ENCODE measurements around the gene EPHA2.
"Not testable (repeated sequence)": the region's sequence is repeated elsewhere in the genome, so short reads cannot be mapped to it uniquely, and the experiment has no call there.

The EPHA2 gene

GRCh38 chr1:16119504-16119903, 36.4 kb downstream of the EPHA2 start:
- no peak for DNase-seq (ENCODE audit: low spot score)

GRCh38 chr1:16118706-16119105, 37.2 kb downstream of the EPHA2 start:
- DNase-seq (ENCODE audit: low spot score): no peak

GRCh38 chr1:16117936-16118335, 37.9 kb downstream of the EPHA2 start:
- no peak for DNase-seq (ENCODE audit: low spot score)

- DNase-seq (ENCODE audit: low spot score): no peak
Observed at GRCh38 chr1:16117369-16117768, 38.5 kb downstream of the EPHA2 start.

- DNase-seq (ENCODE audit: low spot score): no peak
Observed at GRCh38 chr1:16116625-16117024, 39.2 kb downstream of the EPHA2 start.

GRCh38 chr1:16116002-16116401, 39.9 kb downstream of the EPHA2 start:
- DNase-seq (ENCODE audit: low spot score): no peak

- no peak for DNase-seq (ENCODE audit: low spot score)
Observed at GRCh38 chr1:16115468-16115983, 40.3 kb downstream of the EPHA2 start.

- no peak for DNase-seq (ENCODE audit: low spot score)
Observed at GRCh38 chr1:16114527-16115467, 41.1 kb downstream of the EPHA2 start.

- DNase-seq (ENCODE audit: low spot score): peak; percentile 62
Observed at GRCh38 chr1:16112596-16113555, 43.0 kb downstream of the EPHA2 start.

GRCh38 chr1:16111771-16112595, 43.9 kb downstream of the EPHA2 start:
- DNase-seq (ENCODE audit: low spot score): peak; percentile 82

- DNase-seq (ENCODE audit: low spot score): no peak
Observed at GRCh38 chr1:16110884-16111283, 45.0 kb downstream of the EPHA2 start.

GRCh38 chr1:16110456-16110855, 45.4 kb downstream of the EPHA2 start:
- DNase-seq (ENCODE audit: low spot score): no peak

GRCh38 chr1:16109571-16109970, 46.3 kb downstream of the EPHA2 start:
- DNase-seq (ENCODE audit: low spot score): no peak

GRCh38 chr1:16107039-16107438, 48.8 kb downstream of the EPHA2 start:
- not testable (repeated sequence) for DNase-seq (ENCODE audit: low spot score)

GRCh38 chr1:16101623-16102022, 54.2 kb downstream of the EPHA2 start:
- no peak for DNase-seq (ENCODE audit: low spot score)

GRCh38 chr1:16099412-16099811, 56.5 kb downstream of the EPHA2 start:
- DNase-seq (ENCODE audit: low spot score): no peak

- DNase-seq (ENCODE audit: low spot score): no peak
Observed at GRCh38 chr1:16095447-16095846, 60.4 kb downstream of the EPHA2 start.

GRCh38 chr1:16094453-16095158, 61.3 kb downstream of the EPHA2 start:
- no peak for DNase-seq (ENCODE audit: low spot score)

- no peak for DNase-seq (ENCODE audit: low spot score)
Observed at GRCh38 chr1:16093611-16094010, 62.3 kb downstream of the EPHA2 start.

- no peak for DNase-seq (ENCODE audit: low spot score)
Observed at GRCh38 chr1:16092923-16093511, 62.9 kb downstream of the EPHA2 start.

Measured in AG08396 (cell line).